HG02759 (cell line): ENCODE results near the gene RPAP3.

ENCODE experiments used
- ATAC-seq: cut with Tn5 transposase; IDR thresholded peaks from one replicate; pipeline ENCODE4 v1.9.1; 2021; ENCODE audit warnings: mild to moderate bottlenecking, moderate library complexity; ENCODE audit not compliant: unreplicated experiment

RPAP3 gene

DNA sequence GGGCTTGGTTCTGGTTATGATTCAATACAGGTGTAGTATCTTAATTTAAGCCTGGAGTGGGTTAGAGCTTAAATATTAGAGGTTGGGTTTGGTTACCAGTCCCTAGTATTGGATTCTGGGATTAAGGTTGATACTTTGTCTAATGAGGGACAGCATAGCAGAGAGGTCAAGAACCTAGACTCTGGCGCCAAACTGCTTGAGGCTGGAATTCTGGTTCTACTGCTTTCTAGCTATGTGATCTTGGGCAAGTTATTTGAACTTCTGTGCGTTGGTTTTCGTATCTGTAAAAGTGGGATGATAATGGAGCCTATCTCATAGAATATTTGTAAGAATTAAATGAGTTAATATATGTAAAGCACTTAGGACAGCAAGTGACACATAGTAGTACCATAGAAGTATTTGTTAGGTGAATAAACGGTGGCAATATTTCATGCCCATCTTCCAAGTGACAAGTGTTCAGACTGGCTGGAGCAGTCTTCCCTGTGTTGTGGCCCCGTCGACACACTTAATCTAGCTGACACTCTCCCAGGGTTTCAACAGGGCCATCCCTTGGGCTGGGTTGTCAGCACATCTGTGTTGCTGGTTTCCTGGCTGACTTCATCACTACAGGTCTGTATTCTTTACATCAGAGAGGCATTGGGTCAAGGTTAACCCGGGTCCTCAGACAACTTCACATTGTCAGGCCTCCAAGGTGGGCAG, 16.5 kb upstream of the RPAP3 start:
- ATAC-seq, result no peak

DNA sequence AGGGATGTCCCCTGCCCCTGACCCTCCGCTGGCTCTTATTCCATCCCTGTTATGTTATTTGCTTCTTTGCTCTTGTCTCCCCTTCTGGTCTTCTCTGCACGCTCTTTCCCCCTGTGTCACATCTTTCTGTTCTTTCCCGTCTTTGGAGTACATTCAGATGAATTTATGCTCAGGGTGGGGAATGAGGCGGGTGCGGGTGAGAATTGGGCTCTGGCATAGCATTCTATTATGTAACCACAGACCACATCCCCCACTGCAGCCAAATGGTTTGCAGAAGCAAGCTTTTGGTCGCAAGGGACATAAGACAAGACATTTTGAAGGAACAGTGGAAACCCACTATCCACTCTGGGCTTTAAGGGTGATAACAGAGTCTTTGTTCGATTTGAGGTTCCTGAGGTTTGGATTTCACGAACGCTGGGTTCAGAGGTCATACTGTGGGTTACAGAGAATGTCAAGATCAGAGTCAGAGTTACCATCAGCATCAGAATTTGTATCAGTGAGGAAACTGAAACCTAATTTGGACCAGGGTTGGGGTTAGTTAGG, 15.7 kb upstream of the RPAP3 start:
- ATAC-seq, result no peak

- ATAC-seq, result no peak
Measured at GRCh38 chr12:47718531-47718930, 12.7 kb upstream of the RPAP3 start.

DNA sequence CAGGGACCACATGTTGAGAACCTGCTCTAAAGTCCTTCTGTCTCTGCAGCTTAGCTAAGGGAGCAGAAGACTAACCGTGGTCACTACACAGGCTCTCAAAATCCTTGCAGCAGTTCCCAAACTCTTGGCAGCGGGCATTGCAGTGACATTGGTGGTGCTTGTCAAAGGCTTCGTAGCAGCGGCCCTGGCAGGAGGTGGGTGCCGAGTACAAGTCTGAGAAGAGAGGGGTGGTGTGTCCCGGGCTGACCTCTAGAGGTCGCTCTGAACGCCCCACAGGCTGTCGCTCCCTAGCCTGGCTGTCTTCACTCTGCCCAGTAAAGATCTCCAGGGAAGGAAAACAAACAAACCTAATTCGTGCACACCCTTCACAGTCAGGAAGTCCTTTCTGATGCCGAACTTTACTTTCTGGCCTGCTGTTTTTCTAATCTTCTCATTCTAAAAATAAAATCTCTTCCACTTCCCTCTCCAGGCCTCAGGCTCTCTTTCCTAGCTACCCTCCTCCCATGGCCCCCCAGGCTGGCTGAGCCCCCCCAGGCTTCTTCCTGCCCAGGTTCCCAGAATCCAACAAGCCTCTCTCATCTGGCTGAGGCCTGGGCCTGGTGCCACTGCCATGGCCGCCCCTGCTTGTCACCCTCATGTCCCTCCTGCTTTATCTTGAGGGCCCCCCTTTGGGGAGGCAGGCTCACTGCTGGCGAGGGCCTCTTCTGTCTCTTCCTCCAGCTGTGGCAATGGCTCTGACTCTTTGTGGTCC, 11.8 kb upstream of the RPAP3 start:
- ATAC-seq, result peak; percentile 49

GRCh38 chr12:47717046-47717442, 11.2 kb upstream of the RPAP3 start:
- ATAC-seq, result no peak

DNA sequence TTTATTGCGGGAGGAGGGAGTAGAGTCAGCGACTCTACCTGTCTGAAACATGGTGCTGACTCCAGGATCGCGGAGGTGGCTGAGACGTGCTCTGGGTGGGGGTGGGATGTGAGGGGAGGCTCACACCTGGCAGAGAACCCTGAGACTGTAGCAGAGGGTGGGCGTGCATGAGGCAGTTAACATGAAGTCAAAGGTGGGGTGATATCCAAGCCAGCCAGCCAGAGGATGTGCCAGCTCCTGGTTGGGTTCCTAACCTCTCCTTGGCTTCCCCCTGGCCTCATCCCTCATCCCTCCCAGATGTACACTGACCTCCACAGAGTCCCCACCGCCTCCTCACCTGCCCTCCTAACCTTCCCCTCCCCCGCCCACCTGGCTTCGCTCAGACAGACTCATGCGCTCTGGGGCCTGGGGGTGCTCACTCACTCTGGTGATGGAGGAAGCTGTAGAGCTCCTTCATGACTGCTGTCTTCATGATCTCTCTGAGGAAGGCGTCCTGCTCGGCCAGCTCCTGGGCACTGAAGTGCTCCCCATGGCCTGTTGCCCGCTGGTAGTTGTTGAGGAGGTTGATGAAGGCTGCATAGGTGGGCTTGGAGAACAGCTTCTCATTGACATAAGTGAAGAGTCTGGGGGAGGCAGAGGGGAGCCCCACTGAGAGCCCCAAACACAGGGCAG, 10.2 kb upstream of the RPAP3 start:
- ATAC-seq, result no peak

GRCh38 chr12:47715393-47715876, 9.6 kb upstream of the RPAP3 start:
- ATAC-seq, result peak; percentile 76

DNA sequence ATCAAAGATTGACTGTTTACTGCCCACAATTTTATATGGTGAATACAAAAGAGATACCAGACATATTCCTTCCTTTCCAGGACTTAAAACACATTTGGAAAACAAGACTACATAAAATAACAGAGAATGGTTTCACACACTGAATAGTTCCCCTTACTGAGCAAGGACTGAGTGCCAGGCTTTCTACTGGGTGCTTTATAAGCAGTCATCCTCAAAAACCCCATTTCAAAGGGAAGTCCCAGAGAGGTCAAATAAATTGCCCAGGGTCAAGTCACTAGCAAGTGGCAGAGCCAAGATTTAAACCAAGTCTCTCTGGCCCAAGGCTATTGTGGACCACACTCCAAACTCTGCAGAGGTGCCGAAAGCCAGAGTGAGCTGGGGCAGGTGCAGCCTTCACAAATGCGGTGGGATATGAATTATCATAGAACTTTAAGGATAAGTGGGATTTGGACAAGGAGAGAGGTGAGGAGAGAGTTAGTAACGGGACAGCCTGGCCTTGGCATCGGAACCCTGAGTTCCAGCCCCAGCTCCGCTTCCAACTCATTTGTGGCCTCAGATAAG, 9.1 kb upstream of the RPAP3 start:
- ATAC-seq, result no peak

DNA sequence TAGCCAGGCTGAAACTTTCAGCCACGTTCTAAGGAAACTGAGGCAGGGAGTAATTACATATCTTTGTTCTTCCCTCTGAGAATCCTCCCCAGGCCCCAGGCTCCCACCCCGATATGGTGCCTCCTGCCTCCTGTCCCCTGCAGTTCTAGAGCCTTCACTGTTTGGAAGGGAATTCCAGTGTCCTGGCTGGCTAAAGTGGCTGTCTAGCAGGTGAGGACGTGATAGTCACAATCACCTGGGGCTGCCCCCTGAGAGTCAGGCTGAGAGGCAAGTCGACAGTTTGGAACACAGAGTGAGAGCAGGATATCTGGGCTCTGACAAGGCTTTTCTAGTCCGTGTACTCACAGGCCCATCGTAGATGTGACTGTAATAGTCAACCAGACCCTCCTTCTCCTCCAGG, 6.3 kb upstream of the RPAP3 start:
- ATAC-seq, result no peak

DNA sequence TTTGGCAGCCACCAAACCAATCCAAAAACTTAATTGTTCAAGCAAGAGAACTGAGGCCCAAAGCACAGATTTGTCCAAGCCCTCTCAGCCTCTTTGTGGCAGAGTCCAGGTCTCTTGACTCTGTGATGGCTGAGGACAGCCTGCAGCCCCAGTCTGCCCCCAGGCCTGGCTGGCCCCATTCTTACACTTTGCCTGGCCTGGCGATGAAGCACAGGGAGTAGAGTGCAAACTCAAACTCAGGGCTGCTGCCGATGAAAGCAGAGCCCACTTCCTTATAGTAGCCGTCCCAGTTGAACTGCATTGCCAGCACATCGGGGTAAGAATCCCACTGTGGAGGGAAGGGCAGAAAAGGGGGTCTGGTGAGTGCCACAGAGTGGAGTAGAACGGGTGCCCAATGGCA, 5.6 kb upstream of the RPAP3 start:
- no peak for ATAC-seq

GRCh38 chr12:47710278-47710677, 4.4 kb upstream of the RPAP3 start:
- no peak for ATAC-seq

DNA sequence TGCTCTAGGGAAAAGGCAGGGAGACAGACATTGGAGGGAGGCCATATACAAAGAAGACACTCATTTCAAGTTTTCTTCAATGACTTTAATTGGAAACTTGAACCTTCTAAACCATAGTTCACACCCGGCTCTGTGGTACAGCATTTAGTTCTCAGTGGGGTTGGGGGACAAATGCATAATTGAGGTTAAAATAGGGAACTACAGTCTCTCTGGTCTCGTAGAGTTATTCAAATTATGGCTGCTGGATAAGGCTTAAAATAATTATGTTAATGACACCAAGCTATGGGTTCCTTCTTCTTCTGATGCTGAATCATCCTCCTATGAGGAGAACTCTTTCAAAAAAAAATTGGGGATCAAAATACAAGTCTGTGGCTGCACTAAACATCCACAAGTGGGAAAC, 3.8 kb upstream of the RPAP3 start:
- no peak for ATAC-seq

- ATAC-seq, result no peak
Measured at GRCh38 chr12:47709237-47709636, 3.4 kb upstream of the RPAP3 start.

DNA sequence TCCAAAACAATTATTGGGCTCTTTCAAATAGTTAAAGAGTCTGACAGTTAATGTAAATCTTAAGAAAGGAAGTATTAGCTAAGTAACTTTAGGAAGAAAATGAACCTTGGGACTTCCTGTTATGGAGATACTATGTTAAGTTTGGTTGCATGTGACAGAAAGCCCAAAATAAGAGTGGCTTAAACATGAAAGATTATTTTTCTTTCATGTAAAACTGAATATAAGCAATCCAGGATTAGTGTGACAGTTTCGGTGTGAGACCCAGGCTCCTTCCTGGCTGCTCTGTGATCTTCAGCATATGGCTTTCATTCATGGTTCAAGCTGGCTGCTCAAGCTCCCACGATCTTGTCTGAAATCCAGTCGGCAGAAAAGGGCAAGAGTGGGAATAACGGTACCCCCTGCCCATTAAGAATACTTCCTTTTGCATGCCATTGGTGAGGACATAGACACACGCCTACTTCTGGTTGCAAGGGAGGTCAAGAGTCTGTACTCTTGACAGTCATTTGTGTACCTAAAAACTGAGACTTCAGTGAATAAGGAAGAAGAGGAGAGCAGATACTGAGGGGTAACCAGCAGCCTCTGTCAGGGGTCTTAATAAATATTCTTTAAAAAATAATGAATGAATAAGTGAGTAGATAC, 2.2 kb upstream of the RPAP3 start:
- no peak for ATAC-seq

- no peak for ATAC-seq
Measured at GRCh38 chr12:47707355-47707754, 1.5 kb upstream of the RPAP3 start.

GRCh38 chr12:47705229-47705565, 633 bp downstream of the RPAP3 start:
- ATAC-seq, result no peak

- ATAC-seq, result no peak
Measured at GRCh38 chr12:47704719-47705118, 1.1 kb downstream of the RPAP3 start.

DNA sequence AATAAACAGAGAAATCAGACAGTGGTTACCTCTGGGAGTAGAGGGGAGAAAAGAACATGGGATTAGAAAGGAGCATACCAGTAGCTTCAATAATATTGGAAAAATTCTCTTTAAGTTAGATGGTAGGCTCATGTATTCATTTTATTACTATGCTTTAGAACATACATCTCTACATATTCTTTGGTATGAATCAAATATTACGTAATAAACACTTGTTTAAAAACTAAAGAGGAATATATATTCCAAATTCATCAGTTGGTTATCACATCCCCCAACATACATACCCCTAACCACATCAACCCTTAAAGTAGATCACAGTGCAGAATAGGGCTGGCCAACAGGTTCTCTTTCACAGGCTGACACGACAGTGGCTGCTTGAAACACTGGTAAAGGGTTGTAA, 5.6 kb downstream of the RPAP3 start:
- ATAC-seq, result no peak

- no peak for ATAC-seq
Measured at GRCh38 chr12:47698631-47699030, 7.2 kb downstream of the RPAP3 start.

DNA sequence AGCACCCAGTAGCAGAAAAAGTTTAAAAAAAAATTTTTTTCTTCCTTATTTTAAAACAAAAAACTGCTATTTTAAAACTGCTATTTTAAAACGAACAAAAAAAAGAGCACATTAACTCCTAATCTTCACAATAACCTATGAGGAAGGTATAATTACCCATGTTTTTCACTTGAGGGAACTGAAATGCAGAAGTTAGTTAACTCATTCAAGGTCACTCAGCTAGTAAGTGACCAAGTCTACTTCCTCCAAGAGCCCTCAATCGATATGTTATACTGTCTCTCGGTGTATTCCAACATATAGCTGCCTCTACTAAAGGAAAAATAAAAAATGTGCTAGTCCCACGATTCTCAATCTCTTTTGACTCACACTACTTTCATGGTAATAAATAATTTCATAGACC, 7.8 kb downstream of the RPAP3 start:
- ATAC-seq, result no peak

- ATAC-seq, result no peak
Measured at GRCh38 chr12:47689215-47689614, 16.6 kb downstream of the RPAP3 start.
